Thyroid gland (tissue), 4 donors: ENCODE results near the gene BRSK2. TPM values are rescaled to one million over a fixed set of nuclear protein-coding genes. Genes with fewer than 3 reads are reported as not detected.
"Not testable (repeated sequence)": the region's sequence is repeated elsewhere in the genome, so short reads cannot be mapped to it uniquely, and the experiment has no call there.

Experiments used
- DNase-seq, 2 donors: peaks; one replicate each; pipeline ENCODE4 v3.0.0-alpha.2; 2019
- H3K27ac ChIP-seq, 3 donors: fragments of 200-600 bp; sonication (generic); 1 replicate in 2 of 3; 2 replicates in 1 of 3; pipeline ENCODE4 v1.5.1; 2016 to 2019; ENCODE audit warnings: mild to moderate bottlenecking in 1 of 3, moderate library complexity in 1 of 3
- H3K27me3 ChIP-seq: fragments of 200-600 bp; sonication (generic); one replicate; pipeline ENCODE4 v1.5.1; 2019
- H3K36me3 ChIP-seq, 2 donors: fragments of 200-600 bp; sonication (generic); one replicate each; pipeline ENCODE4 v1.5.1; 2016 to 2019
- H3K4me1 ChIP-seq, 2 donors: fragments of 200-600 bp; sonication (generic); one replicate each; pipeline ENCODE4 v1.5.1; 2017 to 2019
- H3K4me3 ChIP-seq, 3 donors: fragments of 200-600 bp; sonication (generic); replicated peaks in 1 of 3; 1 replicate in 2 of 3; 2 replicates in 1 of 3; pipeline ENCODE4 v1.5.1; 2016; ENCODE audit warnings: mild to moderate bottlenecking in 1 of 3
- H3K9me3 ChIP-seq: fragments of 200-600 bp; sonication (generic); one replicate; pipeline ENCODE4 v1.5.1; 2017
- POLR2A ChIP-seq, 2 donors: fragments of 450-650 bp; IDR thresholded peaks; one replicate each; pipeline ENCODE4 v1.6.1; 2017; ENCODE audit warnings: antibody characterized with exemption in 2 of 2, mild to moderate bottlenecking in 2 of 2, moderate library complexity in 1 of 2
- WGBS, 2 donors: methylation state at CpG; one replicate each; pipeline ENCODE4 v1.1.5; 2017; 5-methylcytosine and 5-hydroxymethylcytosine counted together
- intact Hi-C: fragments of 100-400 bp; cut with DNase I; formaldehyde crosslinking; loops from one replicate; pipeline ENCODE4 v1.15.1; 2023
- total RNA-seq, 4 donors: library from RNA; depleted of rRNA; stranded (reverse); fragments of >200 nt; gene quantifications; one replicate each; pipeline ENCODE4 v1.2.3, GENCODE V29; 2016
- TF ChIP-seq, protein P1 (sequence below), 6 experiments: fragments of 200-600 bp in 3 of 6; fragments of 450-650 bp in 3 of 6; sonication (generic) in 3 of 6; IDR thresholded peaks; one replicate each; pipeline ENCODE4 v1.5.1; 2016 to 2019; ENCODE audit warnings: antibody characterized with exemption in 6 of 6, mild to moderate bottlenecking in 2 of 6, inconsistent platforms in 1 of 6, moderate library complexity in 1 of 6

The BRSK2 gene
- total RNA-seq, 4 donors from 2014 or later, result 0.34 to 2.2 (median 0.81) TPM

GRCh38 chr11:1421291-1421690, 31.6 kb downstream of the BRSK2 start:
- whole genome bisulfite sequencing, 2 donors, result 88% methylated on average over 11 of the region's 11 CpGs; no CpG with 5 or more reads in 1 of the 2 donors
- Histone ChIP-seq H3K4me3 (no peak overlapping the region), H3K4me1 (no peaks in the 10 kb centered on the region), H3K27ac (no peak overlapping the region), H3K36me3 (no peaks in the 10 kb centered on the region), H3K27me3 (no peaks in the 10 kb centered on the region), H3K9me3 (no peaks in the 10 kb centered on the region)
- TF ChIP-seq POLR2A (IDR thresholded peaks at IDR 0.05), result no peak
- TF ChIP-seq, protein P1, sequence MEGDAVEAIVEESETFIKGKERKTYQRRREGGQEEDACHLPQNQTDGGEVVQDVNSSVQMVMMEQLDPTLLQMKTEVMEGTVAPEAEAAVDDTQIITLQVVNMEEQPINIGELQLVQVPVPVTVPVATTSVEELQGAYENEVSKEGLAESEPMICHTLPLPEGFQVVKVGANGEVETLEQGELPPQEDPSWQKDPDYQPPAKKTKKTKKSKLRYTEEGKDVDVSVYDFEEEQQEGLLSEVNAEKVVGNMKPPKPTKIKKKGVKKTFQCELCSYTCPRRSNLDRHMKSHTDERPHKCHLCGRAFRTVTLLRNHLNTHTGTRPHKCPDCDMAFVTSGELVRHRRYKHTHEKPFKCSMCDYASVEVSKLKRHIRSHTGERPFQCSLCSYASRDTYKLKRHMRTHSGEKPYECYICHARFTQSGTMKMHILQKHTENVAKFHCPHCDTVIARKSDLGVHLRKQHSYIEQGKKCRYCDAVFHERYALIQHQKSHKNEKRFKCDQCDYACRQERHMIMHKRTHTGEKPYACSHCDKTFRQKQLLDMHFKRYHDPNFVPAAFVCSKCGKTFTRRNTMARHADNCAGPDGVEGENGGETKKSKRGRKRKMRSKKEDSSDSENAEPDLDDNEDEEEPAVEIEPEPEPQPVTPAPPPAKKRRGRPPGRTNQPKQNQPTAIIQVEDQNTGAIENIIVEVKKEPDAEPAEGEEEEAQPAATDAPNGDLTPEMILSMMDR (IDR thresholded peaks at IDR 0.05), result no peak
- intact Hi-C loops, result no loop called here
- no peak for DNase-seq

- Histone ChIP-seq H3K4me1 (no peaks in the 10 kb centered on the region), H3K27ac (no peak overlapping the region), H3K4me3 (no peak overlapping the region), H3K9me3 (no peaks in the 10 kb centered on the region), H3K27me3 (no peaks in the 10 kb centered on the region), H3K36me3 (no peaks in the 10 kb centered on the region)
- WGBS, 2 donors, result 15 to 49% methylated on average over 3 to 6 of the region's 9 CpGs
- no peak for DNase-seq
- TF ChIP-seq, protein P1 (IDR thresholded peaks at IDR 0.05), result no peak
- TF ChIP-seq POLR2A (IDR thresholded peaks at IDR 0.05), result no peak
- intact Hi-C loops, result no loop called here
Measured at GRCh38 chr11:1422481-1422880, 32.7 kb downstream of the BRSK2 start.

DNA sequence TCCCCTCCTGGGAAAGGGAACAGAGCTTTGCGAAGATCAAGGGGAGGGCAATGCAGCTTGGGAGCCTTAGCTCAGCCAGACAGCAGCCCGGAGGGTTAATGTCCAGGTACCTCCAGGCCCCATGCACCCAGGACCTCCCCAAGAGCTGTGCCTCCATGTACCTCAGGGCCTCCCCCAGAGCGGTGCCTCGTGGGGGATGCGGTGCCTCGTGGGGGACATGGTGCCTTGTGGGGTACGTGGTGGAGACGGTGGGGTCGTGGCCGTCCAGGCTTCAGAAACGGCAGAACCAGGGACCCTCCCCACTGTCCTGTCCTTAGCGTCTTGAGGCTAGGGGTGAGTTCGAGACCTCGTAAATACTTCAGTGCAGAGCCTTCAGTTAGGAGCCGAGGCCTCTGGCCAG, 33.2 kb downstream of the BRSK2 start:
- Histone ChIP-seq H3K4me3 (no peak overlapping the region), H3K36me3 (no peaks in the 10 kb centered on the region), H3K4me1 (no peaks in the 10 kb centered on the region), H3K27me3 (no peaks in the 10 kb centered on the region), H3K27ac (no peak overlapping the region), H3K9me3 (no peaks in the 10 kb centered on the region)
- 81 to 86% methylated on average over 8 to 13 of the region's 15 CpGs for whole genome bisulfite sequencing, 2 donors
- TF ChIP-seq, protein P1 (IDR thresholded peaks at IDR 0.05), result no peak
- no peak for TF ChIP-seq POLR2A (IDR thresholded peaks at IDR 0.05)
- intact Hi-C loops, result no loop called here
- no peak for DNase-seq

DNA sequence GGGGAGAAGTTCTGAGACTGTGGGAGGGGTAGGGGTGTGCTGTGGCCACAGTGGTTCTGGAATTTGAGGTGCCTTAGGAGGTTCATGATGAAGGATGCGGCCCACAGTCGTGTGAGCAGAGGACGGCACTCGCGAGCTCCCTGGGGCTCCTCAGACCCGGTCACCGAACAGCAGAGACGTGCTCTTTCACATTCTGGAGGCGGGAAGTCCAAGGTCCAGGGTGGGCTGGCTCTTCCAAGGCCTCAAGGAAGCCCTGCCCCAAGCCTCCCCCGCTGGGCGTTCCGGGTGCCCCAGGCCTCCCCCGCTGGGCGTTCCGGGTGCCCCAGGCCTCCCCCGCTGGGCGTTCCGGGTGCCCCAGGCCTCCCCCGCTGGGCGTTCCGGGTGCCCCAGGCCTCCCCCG, 33.7 kb downstream of the BRSK2 start:
- H3K27ac ChIP-seq, DNase-seq, H3K36me3 ChIP-seq, H3K27me3 ChIP-seq, H3K4me3 ChIP-seq, H3K9me3 ChIP-seq, intact Hi-C loops, H3K4me1 ChIP-seq: not testable (repeated sequence)
- WGBS, 2 donors, result 90 to 93% methylated on average over 8 to 11 of the region's 22 CpGs

DNA sequence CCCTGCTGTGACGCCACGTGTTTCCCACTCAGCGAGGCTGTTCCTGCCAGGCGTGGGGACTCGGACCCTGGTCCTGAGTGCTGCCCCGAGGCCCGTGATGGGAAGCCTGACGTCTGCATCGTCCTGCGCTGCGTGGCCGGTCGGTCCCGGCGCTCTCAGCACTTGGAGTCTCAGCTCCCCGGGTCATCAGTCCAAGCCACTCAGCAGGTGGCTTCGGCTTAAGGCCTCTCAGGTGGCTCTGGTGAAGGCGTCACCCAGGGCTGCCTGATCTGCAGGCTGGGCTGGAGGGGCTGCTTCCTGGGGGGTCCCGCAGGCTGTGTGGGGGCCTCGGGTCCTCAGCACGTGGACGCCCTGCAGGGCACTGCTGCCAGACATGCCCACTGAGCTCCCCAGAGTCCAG, 35.3 kb downstream of the BRSK2 start:
- no CpG with 5 or more reads among the region's 22 CpGs for WGBS, 2 donors
- intact Hi-C loops, result no loop called here
- no peak for DNase-seq
- no peaks in the 10 kb centered on the region for H3K4me1 ChIP-seq
- no peak overlapping the region for H3K27ac ChIP-seq
- H3K9me3 ChIP-seq, result no peaks in the 10 kb centered on the region
- H3K27me3 ChIP-seq, result no peaks in the 10 kb centered on the region
- no peaks in the 10 kb centered on the region for H3K36me3 ChIP-seq
- TF ChIP-seq, protein P1 (IDR thresholded peaks at IDR 0.05), result no peak
- TF ChIP-seq POLR2A (IDR thresholded peaks at IDR 0.05), result no peak
- no peak overlapping the region for H3K4me3 ChIP-seq

- no peaks in the 10 kb centered on the region for H3K27me3 ChIP-seq
- no peaks in the 10 kb centered on the region for H3K36me3 ChIP-seq
- intact Hi-C loops, result no loop called here
- H3K4me3 ChIP-seq, result no peak overlapping the region
- WGBS, 2 donors, result 70 to 76% methylated on average over 5 to 16 of the region's 17 CpGs
- H3K4me1 ChIP-seq, result no peaks in the 10 kb centered on the region
- no peak for DNase-seq
- no peak overlapping the region for H3K27ac ChIP-seq
- H3K9me3 ChIP-seq, result no peaks in the 10 kb centered on the region
- TF ChIP-seq, protein P1 (IDR thresholded peaks at IDR 0.05), result no peak
- no peak for TF ChIP-seq POLR2A (IDR thresholded peaks at IDR 0.05)
Measured at GRCh38 chr11:1425439-1425838, 35.7 kb downstream of the BRSK2 start.
